Left colon (tissue), 2 donors: Measurements from ENCODE around the gene LCE3E. TPM values are rescaled to one million over a fixed set of nuclear protein-coding genes. Genes with fewer than 3 reads are reported as not detected.
"Not testable (repeated sequence)": the region's sequence is repeated elsewhere in the genome, so short reads cannot be mapped to it uniquely, and the experiment has no call there.

Experiments
- ATAC-seq: fragments of 200-7000 bp; cut with Tn5 transposase; one replicate; pipeline ENCODE4 v1.9.1; 2020; ENCODE audit warnings: mild to moderate bottlenecking, moderate library complexity
- DNase-seq, 2 donors: peaks; one replicate each; pipeline ENCODE4 v3.0.0-alpha.2; 2020
- intact Hi-C, 2 donors: fragments of 100-400 bp; cut with DNase I in 1 of 2; cut with micrococcal nuclease in 1 of 2; formaldehyde crosslinking; loops; one replicate each; pipeline versions ENCODE4 v1.11.2 to v1.14.0; 2022; cut with DNase I, micrococcal nuclease
- long read RNA-seq: library from polyadenylated mRNA; unstranded; transcript quantifications from one replicate; pipeline ENCODE4 v2.0.0, GENCODE V29; 2021
- total RNA-seq, 2 donors: library from RNA; stranded (reverse); fragmentation: NEBNext Ultra II Directional; extraction: Animal tissue kit (Norgen Biotek cat#: 25700); gene quantifications; one replicate each; pipeline ENCODE4 v1.2.1, GENCODE V29; 2021
- donor health status: DM: no; HTN: no; CAD: no.
- donor health status: DM: yes; HTN: yes; CAD: no.

Gene LCE3E
- not detected for total RNA-seq
- long read RNA-seq: 0 reads

GRCh38 chr1:152566681-152567080, at the start of gene LCE3E:
Gene LCE3E, minus strand, starts transcription at chr1:152566780. Its CDS starts 572 bp downstream, at chr1:152566208.
- DNase-seq: no peak
- intact Hi-C loops: no loop called here
- ATAC-seq: no peak

DNA sequence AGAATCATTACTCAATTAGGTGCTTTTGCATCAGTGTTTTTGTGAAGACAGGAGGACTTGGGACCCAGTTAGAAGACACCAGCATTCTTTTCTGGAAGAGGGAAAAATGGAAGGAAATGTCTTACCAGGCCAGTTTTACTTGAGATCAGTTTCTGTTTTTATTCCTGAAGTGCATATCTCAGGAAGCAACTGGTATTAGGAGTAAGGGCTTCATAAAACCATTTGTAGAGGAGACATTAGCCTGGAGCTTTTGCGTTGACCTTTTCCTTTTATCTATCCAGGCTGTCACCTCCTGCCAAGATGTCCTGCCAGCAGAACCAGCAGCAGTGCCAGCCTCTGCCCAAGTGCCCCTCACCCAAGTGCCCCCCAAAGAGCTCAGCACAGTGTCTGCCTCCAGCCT, 46.9 kb upstream of the LCE3E start, which contains the start of gene LCE3B:
LCE3B (plus strand) TSS at position 301 of the 400 bp plus-strand sequence; CDS start at position 301, 0 bp downstream.
- DNase-seq: no peak
- intact Hi-C loops: no loop called here
- ATAC-seq: no peak

DNA sequence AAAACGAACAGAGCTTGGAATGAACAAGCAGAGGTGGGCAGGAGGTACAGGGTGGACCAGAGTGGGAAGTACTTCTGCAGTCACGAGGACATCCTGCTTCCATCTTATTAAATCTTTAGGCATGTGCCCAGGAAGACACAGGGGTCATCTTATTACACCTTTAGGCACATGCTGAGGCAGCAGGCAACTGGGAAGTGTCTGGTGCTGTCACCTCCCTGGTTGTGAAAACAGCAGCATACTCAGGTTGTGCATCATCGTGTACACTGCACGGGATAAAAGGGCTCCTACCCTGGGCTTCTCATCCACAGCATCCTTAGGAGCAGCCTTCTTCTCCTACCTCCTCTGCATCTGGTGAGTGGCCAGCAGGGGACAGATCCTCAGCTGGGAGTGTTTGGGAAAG, 33.4 kb upstream of the LCE3E start, which contains the start of gene LCE3C:
LCE3C (plus strand) TSS at position 301 of the 400 bp plus-strand sequence. CDS start 498 bp downstream, outside the sequence.
- ATAC-seq (no peak), DNase-seq (no peak)
- intact Hi-C loops: no loop called here

- intact Hi-C loops: no loop called here
- DNase-seq (no peak), ATAC-seq (no peak)
Observed at GRCh38 chr1:152596986-152597385, 30.4 kb upstream of the LCE3E start.

- no peak for ATAC-seq
- no peak for DNase-seq
- intact Hi-C loops: no loop called here
Observed at GRCh38 chr1:152585586-152585985, 19.0 kb upstream of the LCE3E start.

DNA sequence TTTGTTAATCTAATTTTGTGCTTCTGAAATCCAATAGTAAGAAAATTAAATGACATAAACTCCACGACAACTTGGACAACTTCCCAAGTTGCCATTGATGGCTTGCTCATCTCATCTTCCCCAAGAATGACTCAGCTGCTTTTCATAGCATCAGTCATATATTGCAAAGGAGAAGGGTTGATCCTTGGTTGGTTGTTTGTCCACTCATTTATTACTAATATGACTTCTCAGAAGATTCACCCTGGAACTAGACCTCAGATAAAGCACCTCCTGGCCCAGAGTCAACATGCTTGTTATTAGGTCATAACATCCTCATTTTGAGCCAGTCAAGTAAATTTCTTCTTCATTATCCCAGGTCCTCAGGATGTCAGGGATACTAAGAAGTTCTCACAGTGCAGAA, 16.1 kb upstream of the LCE3E start:
- intact Hi-C loops: no loop called here
- DNase-seq (no peak), ATAC-seq (no peak)

DNA sequence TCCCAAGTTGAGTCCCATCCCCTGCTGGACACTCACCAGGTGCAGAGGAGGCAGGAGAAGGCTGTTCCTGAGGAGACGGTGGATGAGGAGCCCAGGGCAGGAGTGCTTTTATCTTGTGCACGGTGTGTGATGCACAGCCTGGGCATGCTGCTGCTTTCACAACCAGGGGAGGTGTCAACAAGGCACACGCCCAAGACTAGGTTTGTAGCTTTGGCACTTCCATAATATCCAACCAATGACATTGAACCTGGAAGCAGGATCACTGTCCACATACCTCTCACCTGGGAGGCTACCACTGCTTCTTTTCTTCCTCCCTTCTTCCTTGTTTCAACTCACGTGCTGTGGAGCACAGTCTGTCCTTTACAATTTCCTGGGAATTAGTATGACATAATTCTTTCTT, 13.9 kb upstream of the LCE3E start, which contains the start of gene LCE3D:
LCE3D (minus strand) TSS at position 84 of the 400 bp plus-strand sequence. CDS start 580 bp downstream, outside the sequence.
- DNase-seq: no peak
- ATAC-seq: no peak
- intact Hi-C loops: no loop called here

- intact Hi-C loops, ATAC-seq, DNase-seq: not testable (repeated sequence)
Observed at GRCh38 chr1:152579526-152579925, 12.9 kb upstream of the LCE3E start.

- intact Hi-C loops: no loop called here
- no peak for DNase-seq
- ATAC-seq: no peak
Observed at GRCh38 chr1:152577168-152577567, 10.6 kb upstream of the LCE3E start.

GRCh38 chr1:152565535-152566215, 905 bp downstream of the LCE3E start:
- intact Hi-C loops: no loop called here
- ATAC-seq (no peak), DNase-seq (no peak)

DNA sequence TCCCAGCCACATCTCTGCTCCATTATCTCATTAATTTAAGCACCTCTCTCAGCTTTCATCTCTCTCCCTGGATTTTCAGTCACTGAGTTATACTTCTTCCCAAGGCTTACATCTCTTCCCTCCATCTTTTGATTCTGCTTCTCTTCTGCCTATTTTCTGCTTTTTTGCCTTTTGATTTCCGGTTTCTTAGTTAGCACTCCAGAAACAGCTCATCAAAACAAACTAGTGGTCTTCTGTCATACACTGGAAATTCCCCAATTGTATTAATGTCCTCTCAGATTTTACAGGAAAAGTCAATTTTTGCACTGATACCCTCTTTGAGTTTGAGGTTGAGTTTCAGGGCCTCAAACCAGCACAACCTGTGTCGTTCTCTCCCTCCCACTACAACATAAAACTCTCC, 1.5 kb downstream of the LCE3E start:
- ATAC-seq: no peak
- no peak for DNase-seq
- intact Hi-C loops: no loop called here

DNA sequence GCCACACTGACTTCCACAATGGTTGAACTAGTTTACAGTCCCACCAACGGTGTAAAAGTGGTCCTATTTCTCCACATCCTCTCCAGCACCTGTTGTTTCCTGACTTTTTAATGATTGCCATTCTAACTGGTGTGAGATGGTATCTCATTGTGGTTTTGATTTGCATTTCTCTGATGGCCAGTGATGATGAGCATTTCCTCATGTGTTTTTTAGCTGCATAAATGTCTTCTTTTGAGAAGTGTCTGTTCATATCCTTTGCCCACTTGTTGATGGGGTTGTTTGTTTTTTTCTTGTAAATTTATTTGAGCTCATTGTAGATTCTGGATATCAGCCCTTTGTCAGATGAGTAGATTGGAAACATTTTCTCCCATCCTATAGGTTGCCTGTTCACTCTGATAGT, 18.2 kb downstream of the LCE3E start:
- DNase-seq, ATAC-seq, intact Hi-C loops: not testable (repeated sequence)

DNA sequence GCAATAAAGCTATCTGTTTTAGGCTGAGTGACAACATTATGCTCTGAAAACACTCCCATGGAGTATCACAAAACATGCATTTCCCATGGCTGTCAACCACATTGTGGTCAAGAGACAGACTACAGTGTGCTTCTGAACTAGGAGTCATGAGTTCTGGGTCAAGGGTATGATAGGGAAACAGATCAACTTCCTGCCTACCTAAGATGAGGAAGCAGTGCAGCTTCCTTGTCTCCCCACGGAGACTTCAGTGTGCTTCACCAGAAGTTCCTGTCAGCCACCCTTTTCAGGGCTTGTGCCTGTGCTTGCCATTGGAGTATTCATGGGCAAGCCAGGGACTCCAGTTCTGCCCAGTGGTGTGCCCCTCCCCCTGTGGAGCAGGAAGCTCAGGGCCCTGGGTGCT, 19.9 kb downstream of the LCE3E start:
- intact Hi-C loops: no loop called here
- ATAC-seq (no peak), DNase-seq (no peak)

GRCh38 chr1:152543820-152544219, 22.8 kb downstream of the LCE3E start:
- ATAC-seq (no peak), DNase-seq (no peak)
- intact Hi-C loops: no loop called here

- intact Hi-C loops: no loop called here
- DNase-seq (no peak), ATAC-seq (no peak)
Observed at GRCh38 chr1:152539901-152540300, 26.7 kb downstream of the LCE3E start.

DNA sequence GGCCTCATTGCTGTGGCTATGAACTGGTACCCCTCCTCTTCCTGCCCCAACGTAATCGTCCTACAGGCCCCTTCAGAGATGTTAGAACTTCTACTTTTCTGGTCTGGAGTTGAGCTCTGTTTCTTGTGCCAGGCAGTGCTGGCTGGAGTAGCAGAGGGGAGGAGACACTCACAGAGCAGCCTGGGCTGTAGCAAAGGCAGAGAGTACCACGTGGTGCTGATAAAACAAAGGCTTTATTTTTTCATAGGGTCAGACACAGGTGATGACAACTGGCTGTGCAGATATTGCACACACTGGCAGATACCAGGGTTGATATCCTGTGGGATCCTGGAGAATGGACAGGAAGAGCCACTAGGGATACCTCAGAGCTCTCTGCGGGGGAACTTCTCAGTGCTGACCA, 29.1 kb downstream of the LCE3E start:
- DNase-seq (no peak), ATAC-seq (no peak)
- intact Hi-C loops: no loop called here

- intact Hi-C loops: no loop called here
- no peak for ATAC-seq
Observed at GRCh38 chr1:152535774-152536173, 30.8 kb downstream of the LCE3E start.

DNA sequence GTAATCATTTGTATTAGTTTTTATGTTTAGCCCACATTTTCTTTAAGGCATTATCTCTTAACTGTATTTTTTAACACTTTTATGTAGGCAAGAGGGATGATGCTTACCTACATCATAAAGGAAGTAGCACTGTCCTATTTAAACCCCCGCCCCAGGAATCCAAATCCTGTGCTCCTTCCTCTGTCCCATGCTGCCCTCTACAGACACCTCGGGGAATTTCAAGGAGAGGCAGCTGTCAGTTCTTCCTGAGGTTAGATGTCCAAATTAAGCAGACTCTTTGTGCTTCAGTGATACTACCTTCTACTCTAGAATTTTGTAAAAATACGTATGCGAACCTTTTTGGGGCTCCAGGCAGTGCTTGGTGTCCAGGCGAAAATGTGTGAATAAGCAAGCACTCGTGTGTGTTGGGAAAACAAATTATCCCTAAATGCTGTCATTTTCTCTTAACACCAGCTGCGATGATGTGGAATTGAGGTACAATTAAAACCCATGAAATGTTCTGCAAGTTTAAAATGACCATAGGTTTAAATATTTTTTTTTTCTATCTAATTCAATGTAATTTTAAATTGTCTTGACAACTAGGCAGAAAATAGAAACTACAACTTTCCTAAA, 33.1 kb downstream of the LCE3E start:
- intact Hi-C loops: no loop called here
- DNase-seq (peak in 1 of 2 donors; percentile 39), ATAC-seq (peak; percentile 64)

More at GRCh38 chr1:152535774-152536173, 30.8 kb downstream of the LCE3E start:
- no peak for DNase-seq

GRCh38 chr1:152525080-152525641, 41.4 kb downstream of the LCE3E start:
- intact Hi-C loops: no loop called here
- no peak for DNase-seq
- ATAC-seq: peak; percentile 100

GRCh38 chr1:152520561-152521090, 46.0 kb downstream of the LCE3E start:
- intact Hi-C loops: no loop called here
- ATAC-seq (no peak), DNase-seq (no peak)
